Peyer's patch (tissue), 4 donors: ENCODE results near the gene TSPAN4. TPM values are rescaled to one million over a fixed set of nuclear protein-coding genes. Genes with fewer than 3 reads are reported as not detected.

ENCODE experiments used
- DNase-seq, 3 donors: peaks; one replicate each; pipeline ENCODE4 v3.0.0-alpha.2; 2017 to 2019
- H3K27ac ChIP-seq, 4 donors: fragments of 200-600 bp; sonication (generic); one replicate each; pipeline ENCODE4 v1.5.1; 2016 to 2019
- H3K27me3 ChIP-seq, 2 donors: fragments of 200-600 bp; sonication (generic); one replicate each; pipeline ENCODE4 v1.5.1; 2019
- H3K36me3 ChIP-seq, 3 donors: fragments of 200-600 bp; sonication (generic); one replicate each; pipeline ENCODE4 v1.5.1; 2016 to 2019
- H3K4me1 ChIP-seq, 4 donors: fragments of 200-600 bp; sonication (generic); one replicate each; pipeline ENCODE4 v1.5.1; 2016 to 2019
- H3K4me3 ChIP-seq, 4 donors: fragments of 200-600 bp; sonication (generic); 1 replicate in 3 of 4; 2 replicates in 1 of 4; pipeline ENCODE4 v1.5.1; 2016 to 2019; ENCODE audit warnings: mild to moderate bottlenecking in 1 of 4
- H3K9me3 ChIP-seq, 4 donors: fragments of 200-600 bp; sonication (generic); one replicate each; pipeline ENCODE4 v1.5.1; 2016 to 2019; ENCODE audit warnings: mild to moderate bottlenecking in 1 of 4
- POLR2A ChIP-seq, 2 donors: fragments of 450-650 bp; IDR thresholded peaks; one replicate each; pipeline ENCODE4 v1.5.1; 2017; ENCODE audit warnings: antibody characterized with exemption in 2 of 2, mild to moderate bottlenecking in 2 of 2, moderate library complexity in 2 of 2
- total RNA-seq, 4 donors: library from RNA; depleted of rRNA; stranded (reverse); fragments of >200 nt; gene quantifications; one replicate each; pipeline ENCODE4 v1.1.0, GENCODE V29; 2016
- TF ChIP-seq, protein P1 (sequence below), 6 experiments: fragments of 450-650 bp in 4 of 6; fragments of 200-600 bp in 2 of 6; sonication (generic) in 1 of 6; IDR thresholded peaks; one replicate each; pipeline ENCODE4 v1.5.1; 2017 to 2019; ENCODE audit warnings: antibody characterized with exemption in 6 of 6, mild to moderate bottlenecking in 3 of 6, moderate library complexity in 1 of 6

TSPAN4 gene
- total RNA-seq, 4 donors from 2014 or later: 20.0 to 52.1 (median 38.4) TPM

DNA sequence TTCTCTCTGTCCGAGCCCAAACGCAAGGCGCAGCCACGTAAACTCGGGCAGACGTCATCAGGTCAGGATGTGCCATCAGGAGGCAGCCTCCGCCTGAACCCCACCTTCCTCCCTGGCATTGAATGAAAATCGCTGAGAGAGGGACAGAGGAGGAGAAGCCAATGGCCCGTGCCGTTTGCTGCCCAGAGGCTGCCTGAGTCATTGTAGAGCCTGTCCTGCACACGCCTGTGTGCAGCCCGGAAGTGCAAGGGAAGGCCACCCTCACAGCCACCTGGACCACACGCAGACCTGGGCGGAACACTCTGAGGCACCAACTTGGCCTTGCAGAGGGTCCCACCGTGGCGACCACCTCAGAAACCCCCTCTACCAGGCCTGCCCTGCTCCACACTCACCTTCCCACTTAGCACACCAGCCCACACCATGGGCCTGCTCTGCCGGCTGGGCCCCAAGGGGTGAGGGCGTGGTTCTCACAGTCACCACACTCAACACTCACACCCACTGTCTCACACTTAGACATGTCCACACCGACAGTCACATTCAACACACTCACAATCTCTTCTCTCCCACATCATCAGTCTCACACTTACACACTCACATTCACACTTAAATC lies 58.9 kb downstream of the TSPAN4 start:
- peaks cover 0 to 63% (median 0%) of the 10 kb centered on the region in 3 donors for H3K36me3 ChIP-seq
- no peak overlapping the region for H3K4me3 ChIP-seq
- DNase-seq: no peak
- H3K27me3 ChIP-seq: no peaks in the 10 kb centered on the region
- no peak for TF ChIP-seq POLR2A (IDR thresholded peaks at IDR 0.05)
- TF ChIP-seq, protein P1, sequence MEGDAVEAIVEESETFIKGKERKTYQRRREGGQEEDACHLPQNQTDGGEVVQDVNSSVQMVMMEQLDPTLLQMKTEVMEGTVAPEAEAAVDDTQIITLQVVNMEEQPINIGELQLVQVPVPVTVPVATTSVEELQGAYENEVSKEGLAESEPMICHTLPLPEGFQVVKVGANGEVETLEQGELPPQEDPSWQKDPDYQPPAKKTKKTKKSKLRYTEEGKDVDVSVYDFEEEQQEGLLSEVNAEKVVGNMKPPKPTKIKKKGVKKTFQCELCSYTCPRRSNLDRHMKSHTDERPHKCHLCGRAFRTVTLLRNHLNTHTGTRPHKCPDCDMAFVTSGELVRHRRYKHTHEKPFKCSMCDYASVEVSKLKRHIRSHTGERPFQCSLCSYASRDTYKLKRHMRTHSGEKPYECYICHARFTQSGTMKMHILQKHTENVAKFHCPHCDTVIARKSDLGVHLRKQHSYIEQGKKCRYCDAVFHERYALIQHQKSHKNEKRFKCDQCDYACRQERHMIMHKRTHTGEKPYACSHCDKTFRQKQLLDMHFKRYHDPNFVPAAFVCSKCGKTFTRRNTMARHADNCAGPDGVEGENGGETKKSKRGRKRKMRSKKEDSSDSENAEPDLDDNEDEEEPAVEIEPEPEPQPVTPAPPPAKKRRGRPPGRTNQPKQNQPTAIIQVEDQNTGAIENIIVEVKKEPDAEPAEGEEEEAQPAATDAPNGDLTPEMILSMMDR (IDR thresholded peaks at IDR 0.05): no peak
- H3K9me3 ChIP-seq: no peaks in the 10 kb centered on the region
- H3K4me1 ChIP-seq: no peaks in the 10 kb centered on the region
- no peak overlapping the region for H3K27ac ChIP-seq

DNA sequence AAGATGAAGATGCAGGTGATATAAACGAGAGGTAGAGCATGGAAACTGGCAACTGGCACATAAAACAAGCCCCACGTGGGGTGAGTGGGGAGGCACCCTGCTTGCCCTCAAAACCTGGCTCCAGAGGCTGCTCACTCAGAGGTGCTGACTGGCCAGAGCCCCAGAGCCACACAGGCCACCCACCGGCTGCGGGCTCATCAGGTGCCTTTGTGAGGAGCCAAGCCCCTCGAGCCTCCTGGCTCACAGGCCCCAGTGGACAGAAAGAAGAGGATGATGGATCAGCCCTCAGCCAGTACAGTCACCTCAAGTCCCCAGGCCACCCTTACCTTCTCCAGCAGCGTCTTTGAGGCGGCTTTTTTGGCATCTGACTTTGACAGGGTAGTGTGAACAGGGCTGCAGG lies 61.7 kb downstream of the TSPAN4 start:
- H3K36me3 ChIP-seq: peaks cover 0 to 53% (median 0%) of the 10 kb centered on the region in 3 donors
- no peak for DNase-seq

DNA sequence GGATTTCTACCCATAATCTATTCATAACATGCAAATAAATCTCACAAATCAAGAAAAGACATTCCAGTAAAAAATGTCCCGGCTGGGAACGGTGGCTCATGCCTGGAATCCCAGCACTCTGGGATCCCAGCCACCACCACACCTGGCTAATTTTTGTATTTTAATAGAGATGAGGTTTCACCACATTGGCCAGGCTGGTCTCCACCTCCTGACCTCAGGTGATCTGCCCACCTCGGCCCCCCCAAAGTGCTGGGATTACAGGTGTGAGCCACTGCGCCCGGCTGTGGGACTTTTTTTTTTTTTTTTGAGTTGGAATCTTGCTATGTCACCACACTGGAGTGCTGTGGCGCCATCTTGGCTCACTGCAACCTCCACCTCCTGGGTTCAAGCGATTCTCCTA lies 63.3 kb downstream of the TSPAN4 start:
- Histone ChIP-seq H3K9me3 (no peaks in the 10 kb centered on the region), H3K36me3 (peaks cover 0 to 38% (median 0%) of the 10 kb centered on the region in 3 donors), H3K27ac (no peak overlapping the region), H3K4me3 (no peak overlapping the region), H3K4me1 (peaks cover 0 to 9% (median 3%) of the 10 kb centered on the region in 4 donors), H3K27me3 (no peaks in the 10 kb centered on the region)
- DNase-seq: no peak
- TF ChIP-seq, protein P1 (IDR thresholded peaks at IDR 0.05): no peak
- TF ChIP-seq POLR2A (IDR thresholded peaks at IDR 0.05): no peak

More for the DNA sequence above, 61.7 kb downstream of the TSPAN4 start:
- Histone ChIP-seq H3K9me3 (no peaks in the 10 kb centered on the region), H3K4me1 (peaks cover 0 to under 1% (median 0%) of the 10 kb centered on the region in 4 donors), H3K27me3 (no peaks in the 10 kb centered on the region), H3K4me3 (no peak overlapping the region), H3K27ac (no peak overlapping the region)
- TF ChIP-seq POLR2A (IDR thresholded peaks at IDR 0.05): no peak
- TF ChIP-seq, protein P1 (IDR thresholded peaks at IDR 0.05): no peak

DNA sequence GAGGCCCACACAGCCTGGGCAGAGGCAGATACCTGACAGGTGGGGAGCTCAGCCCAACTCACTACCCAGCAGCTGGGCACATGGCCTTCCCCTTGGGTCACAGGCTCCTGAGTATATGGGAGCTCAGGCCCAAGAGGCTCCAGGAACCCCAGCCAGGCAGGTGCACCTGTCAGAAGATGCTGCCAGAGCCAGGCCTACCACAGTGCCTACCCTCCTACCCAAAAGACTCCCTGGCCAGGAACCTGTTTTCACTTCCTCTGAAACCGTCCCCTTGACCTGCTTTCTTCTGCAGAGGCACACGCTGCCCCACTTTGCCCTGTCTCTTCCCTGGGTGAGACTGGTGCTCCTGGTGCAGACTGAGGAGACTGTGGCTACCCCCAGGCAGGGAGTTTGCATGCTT lies 65.0 kb downstream of the TSPAN4 start:
- no peak for TF ChIP-seq POLR2A (IDR thresholded peaks at IDR 0.05)
- TF ChIP-seq, protein P1 (IDR thresholded peaks at IDR 0.05): no peak
- peaks cover 0 to 21% (median 0%) of the 10 kb centered on the region in 3 donors for H3K36me3 ChIP-seq
- no peak for DNase-seq

DNA sequence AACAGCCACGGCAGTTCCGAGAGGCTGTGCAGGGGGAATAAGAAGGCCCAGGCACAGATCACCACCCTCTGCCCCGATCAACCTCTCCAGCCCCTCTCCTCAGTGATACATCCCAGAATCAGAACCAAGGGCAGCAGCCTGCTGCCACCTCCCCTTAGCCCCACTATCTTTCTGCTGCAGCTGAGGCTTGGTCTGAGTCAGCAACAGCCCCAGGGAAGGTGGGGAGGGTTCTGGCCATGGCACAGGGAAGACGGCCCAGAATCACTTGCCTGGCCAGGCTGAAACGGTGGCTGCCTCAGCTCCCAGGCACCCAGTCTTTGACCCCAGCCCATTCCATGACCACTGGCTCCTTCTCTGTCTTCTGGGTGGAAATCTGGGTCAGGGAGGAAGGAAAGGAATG lies 65.6 kb downstream of the TSPAN4 start:
- Histone ChIP-seq H3K9me3 (no peaks in the 10 kb centered on the region), H3K27ac (no peak overlapping the region), H3K4me3 (no peak overlapping the region), H3K27me3 (no peaks in the 10 kb centered on the region), H3K4me1 (peaks cover 0 to 14% (median 3%) of the 10 kb centered on the region in 4 donors), H3K36me3 (peaks cover 0 to 14% (median 0%) of the 10 kb centered on the region in 3 donors)
- TF ChIP-seq, protein P1 (IDR thresholded peaks at IDR 0.05): no peak
- DNase-seq: no peak

More for the DNA sequence above, 65.0 kb downstream of the TSPAN4 start:
- Histone ChIP-seq H3K27me3 (no peaks in the 10 kb centered on the region), H3K9me3 (no peaks in the 10 kb centered on the region), H3K4me3 (no peak overlapping the region), H3K27ac (no peak overlapping the region), H3K4me1 (peaks cover 0 to 14% (median 3%) of the 10 kb centered on the region in 4 donors)
